WTC11 (cell line): ENCODE measurements around the gene CELF2. TPM values are rescaled to one million over a fixed set of nuclear protein-coding genes. Genes with fewer than 3 reads are reported as not detected.
A peak's percentile ranks its signal among the peaks of the same experiment; 100 is the strongest.

Experiments
- ATAC-seq: fragments of 200-7000 bp; cut with Tn5 transposase; 2 replicates; pipeline ENCODE4 v1.10.0; 2021; ENCODE audit warnings: mild to moderate bottlenecking, moderate library complexity
- CTCF ChIA-PET: fragments of 300-600 bp; sonication (Branson Sonifier 250); formaldehyde crosslinking; loops from one replicate; lab custom pipeline; 2021; ENCODE audit warnings: antibody characterized with exemption; lab: Charles Lee
- POLR2A ChIA-PET: fragments of 350-600 bp; sonication (Branson Sonifier 250); formaldehyde crosslinking; loops from one replicate; lab custom pipeline; 2021; ENCODE audit warnings: antibody characterized with exemption; lab: Charles Lee
- DNase-seq: peaks from one replicate; pipeline ENCODE4 v3.0.0; 2021; ENCODE audit warnings: low spot score
- H3K27ac Mint-ChIP-seq: 2 replicates; pipeline ENCODE4 v1.8.0; 2021; ENCODE audit warnings: mixed read lengths
- H3K27me3 Mint-ChIP-seq: 2 replicates; pipeline ENCODE4 v1.8.0; 2021; ENCODE audit warnings: low read depth, mild to moderate bottlenecking, moderate library complexity, mixed read lengths
- H3K36me3 Mint-ChIP-seq: 2 replicates; pipeline ENCODE4 v1.8.0; 2021; ENCODE audit warnings: mixed read lengths
- H3K4me1 Mint-ChIP-seq: 2 replicates; pipeline ENCODE4 v1.8.0; 2022; ENCODE audit warnings: mixed read lengths
- H3K4me3 Mint-ChIP-seq: 2 replicates; pipeline ENCODE4 v1.8.0; 2021; ENCODE audit warnings: mild to moderate bottlenecking, moderate library complexity, mixed read lengths
- H3K9me3 Mint-ChIP-seq: 2 replicates; pipeline ENCODE4 v1.8.0; 2021; ENCODE audit warnings: mixed read lengths
- CREM ChIP-seq: sonication (generic); formaldehyde crosslinking; IDR thresholded peaks from 2 replicates; pipeline ENCODE4 v1.8.1; 2022; ENCODE audit warnings: mild to moderate bottlenecking, missing genetic modification reagents, moderate library complexity
- ELF4 ChIP-seq: sonication (generic); formaldehyde crosslinking; IDR thresholded peaks from 2 replicates; pipeline ENCODE4 v1.8.1; 2022; ENCODE audit warnings: low read depth, mild to moderate bottlenecking, moderate library complexity, missing genetic modification reagents
- ETV6 ChIP-seq: sonication (generic); formaldehyde crosslinking; IDR thresholded peaks from 2 replicates; pipeline ENCODE4 v1.8.1; 2022; ENCODE audit warnings: mild to moderate bottlenecking, missing genetic modification reagents
- GRHL2 ChIP-seq: fragments of 250-450 bp; sonication (Bioruptor Pico); IDR thresholded peaks from 2 replicates; pipeline ENCODE4 v1.8.0; 2022; ENCODE audit warnings: mild to moderate bottlenecking, moderate library complexity; ENCODE audit not compliant: insufficient replicate concordance, severe bottlenecking
- MXD4 ChIP-seq: fragments of 250-450 bp; sonication (Bioruptor Pico); IDR thresholded peaks from 2 replicates; pipeline ENCODE4 v1.8.0; 2021; ENCODE audit warnings: mild to moderate bottlenecking, moderate library complexity, borderline replicate concordance
- NFYB ChIP-seq: sonication (generic); formaldehyde crosslinking; conservative IDR thresholded peaks from 2 replicates; pipeline ENCODE4 v1.8.0; 2022; ENCODE audit warnings: low read depth, missing genetic modification reagents
- NR2C2 ChIP-seq: sonication (generic); formaldehyde crosslinking; IDR thresholded peaks from 2 replicates; pipeline ENCODE4 v1.8.0; 2022; ENCODE audit warnings: mild to moderate bottlenecking, missing genetic modification reagents
- OVOL2 ChIP-seq: fragments of 250-450 bp; sonication (Bioruptor Pico); IDR thresholded peaks from 2 replicates; pipeline ENCODE4 v1.9.0; 2021; ENCODE audit warnings: mild to moderate bottlenecking, borderline replicate concordance
- PRRX2 ChIP-seq: fragments of 250-450 bp; sonication (Bioruptor Pico); IDR thresholded peaks from 2 replicates; pipeline ENCODE4 v1.8.0; 2021; ENCODE audit warnings: mild to moderate bottlenecking
- RORB ChIP-seq: fragments of 250-450 bp; sonication (Bioruptor Pico); IDR thresholded peaks from 2 replicates; pipeline ENCODE4 v1.9.0; 2021; ENCODE audit warnings: mild to moderate bottlenecking
- SOX15 ChIP-seq: fragments of 250-450 bp; sonication (Bioruptor Pico); IDR thresholded peaks from 2 replicates; pipeline ENCODE4 v1.9.0; 2021; ENCODE audit warnings: mild to moderate bottlenecking
- TEAD1 ChIP-seq: sonication (generic); formaldehyde crosslinking; IDR thresholded peaks from 2 replicates; pipeline ENCODE4 v1.8.0; 2022; ENCODE audit warnings: mild to moderate bottlenecking, missing genetic modification reagents
- ZBTB21 ChIP-seq: sonication (generic); formaldehyde crosslinking; IDR thresholded peaks from 2 replicates; pipeline ENCODE4 v1.8.1; 2023; ENCODE audit warnings: mild to moderate bottlenecking, missing genetic modification reagents, borderline replicate concordance
- ZNF423 ChIP-seq: fragments of 250-450 bp; sonication (Bioruptor Pico); IDR thresholded peaks from 2 replicates; pipeline ENCODE4 v2.1.2; 2022; ENCODE audit warnings: mild to moderate bottlenecking, moderate library complexity
- total RNA-seq: library from RNA; stranded (reverse); gene quantifications from 3 replicates; pipeline ENCODE4 v1.2.3, GENCODE V29; 2021
- TF ChIP-seq, protein P1 (sequence below): sonication (generic); formaldehyde crosslinking; IDR thresholded peaks from 2 replicates; pipeline ENCODE4 v1.8.1; 2022; ENCODE audit warnings: mild to moderate bottlenecking, moderate library complexity, missing genetic modification reagents
- TF ChIP-seq, protein P2 (sequence below): fragments of 200-600 bp; IDR thresholded peaks from 2 replicates; pipeline ENCODE4 v1.8.0; 2022; ENCODE audit warnings: antibody characterized with exemption
- TF ChIP-seq, protein P3 (sequence below): fragments of 250-450 bp; sonication (Bioruptor Pico); IDR thresholded peaks from 2 replicates; pipeline ENCODE4 v1.9.0; 2021; ENCODE audit warnings: mild to moderate bottlenecking
- TF ChIP-seq, protein P4 (sequence below): sonication (generic); formaldehyde crosslinking; IDR thresholded peaks from 2 replicates; pipeline ENCODE4 v1.8.1; 2023; ENCODE audit warnings: mild to moderate bottlenecking, moderate library complexity, missing genetic modification reagents
- TF ChIP-seq, protein P5 (sequence below): sonication (generic); formaldehyde crosslinking; conservative IDR thresholded peaks from 2 replicates; pipeline ENCODE4 v1.8.1; 2022; ENCODE audit warnings: mild to moderate bottlenecking, missing genetic modification reagents

Gene CELF2
- total RNA-seq, 1 experiment from 2014 or later = 24.6 TPM

DNA sequence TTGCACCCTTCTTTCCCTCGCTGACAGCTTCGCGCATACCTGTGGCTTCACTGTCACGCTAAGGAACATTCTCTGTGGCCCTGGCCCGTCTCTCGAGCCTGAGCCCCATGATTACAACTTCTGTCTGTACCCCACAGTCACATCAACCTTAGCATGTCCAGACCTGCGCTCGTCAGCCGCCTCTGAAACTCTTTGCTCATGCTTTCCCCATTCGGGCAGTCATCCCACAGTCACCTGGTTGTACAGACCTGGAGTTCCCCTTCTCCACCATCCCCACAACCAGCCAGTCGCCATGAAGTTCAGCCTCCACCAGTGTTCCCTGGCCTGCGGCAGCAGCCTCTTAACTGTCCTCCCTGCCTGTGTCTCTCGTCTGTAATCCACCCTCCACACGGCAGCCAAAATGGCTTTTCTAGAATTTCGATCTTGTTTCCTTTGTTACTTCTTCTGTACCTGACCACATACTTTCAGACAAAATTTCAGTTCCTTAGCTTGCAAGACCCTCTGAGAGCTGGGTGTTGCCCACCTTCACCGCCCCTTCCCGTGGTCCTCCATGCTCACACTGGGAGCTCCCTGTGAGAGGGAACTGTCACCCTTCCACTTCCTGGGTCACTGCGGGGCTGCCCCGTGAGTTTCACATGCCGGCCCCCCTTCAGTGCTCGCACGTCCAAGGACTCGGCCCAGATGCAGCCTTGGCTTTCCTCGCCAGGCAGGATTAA lies 229.2 kb downstream of the CELF2 start (continued):
- no peak for TF ChIP-seq ETV6 (CRISPR knock-in tag)
- no peak for TF ChIP-seq NR2C2 (CRISPR knock-in tag)
- TF ChIP-seq, protein P1, sequence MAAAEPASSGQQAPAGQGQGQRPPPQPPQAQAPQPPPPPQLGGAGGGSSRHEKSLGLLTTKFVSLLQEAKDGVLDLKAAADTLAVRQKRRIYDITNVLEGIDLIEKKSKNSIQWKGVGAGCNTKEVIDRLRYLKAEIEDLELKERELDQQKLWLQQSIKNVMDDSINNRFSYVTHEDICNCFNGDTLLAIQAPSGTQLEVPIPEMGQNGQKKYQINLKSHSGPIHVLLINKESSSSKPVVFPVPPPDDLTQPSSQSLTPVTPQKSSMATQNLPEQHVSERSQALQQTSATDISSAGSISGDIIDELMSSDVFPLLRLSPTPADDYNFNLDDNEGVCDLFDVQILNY = no peak
- TF ChIP-seq, protein P2, sequence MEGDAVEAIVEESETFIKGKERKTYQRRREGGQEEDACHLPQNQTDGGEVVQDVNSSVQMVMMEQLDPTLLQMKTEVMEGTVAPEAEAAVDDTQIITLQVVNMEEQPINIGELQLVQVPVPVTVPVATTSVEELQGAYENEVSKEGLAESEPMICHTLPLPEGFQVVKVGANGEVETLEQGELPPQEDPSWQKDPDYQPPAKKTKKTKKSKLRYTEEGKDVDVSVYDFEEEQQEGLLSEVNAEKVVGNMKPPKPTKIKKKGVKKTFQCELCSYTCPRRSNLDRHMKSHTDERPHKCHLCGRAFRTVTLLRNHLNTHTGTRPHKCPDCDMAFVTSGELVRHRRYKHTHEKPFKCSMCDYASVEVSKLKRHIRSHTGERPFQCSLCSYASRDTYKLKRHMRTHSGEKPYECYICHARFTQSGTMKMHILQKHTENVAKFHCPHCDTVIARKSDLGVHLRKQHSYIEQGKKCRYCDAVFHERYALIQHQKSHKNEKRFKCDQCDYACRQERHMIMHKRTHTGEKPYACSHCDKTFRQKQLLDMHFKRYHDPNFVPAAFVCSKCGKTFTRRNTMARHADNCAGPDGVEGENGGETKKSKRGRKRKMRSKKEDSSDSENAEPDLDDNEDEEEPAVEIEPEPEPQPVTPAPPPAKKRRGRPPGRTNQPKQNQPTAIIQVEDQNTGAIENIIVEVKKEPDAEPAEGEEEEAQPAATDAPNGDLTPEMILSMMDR = no peak
- TF ChIP-seq MXD4 (CRISPR knock-in tag) = no peak
- no peak for TF ChIP-seq ELF4 (CRISPR knock-in tag)
- no peak for TF ChIP-seq SOX15 (CRISPR knock-in tag)

DNA sequence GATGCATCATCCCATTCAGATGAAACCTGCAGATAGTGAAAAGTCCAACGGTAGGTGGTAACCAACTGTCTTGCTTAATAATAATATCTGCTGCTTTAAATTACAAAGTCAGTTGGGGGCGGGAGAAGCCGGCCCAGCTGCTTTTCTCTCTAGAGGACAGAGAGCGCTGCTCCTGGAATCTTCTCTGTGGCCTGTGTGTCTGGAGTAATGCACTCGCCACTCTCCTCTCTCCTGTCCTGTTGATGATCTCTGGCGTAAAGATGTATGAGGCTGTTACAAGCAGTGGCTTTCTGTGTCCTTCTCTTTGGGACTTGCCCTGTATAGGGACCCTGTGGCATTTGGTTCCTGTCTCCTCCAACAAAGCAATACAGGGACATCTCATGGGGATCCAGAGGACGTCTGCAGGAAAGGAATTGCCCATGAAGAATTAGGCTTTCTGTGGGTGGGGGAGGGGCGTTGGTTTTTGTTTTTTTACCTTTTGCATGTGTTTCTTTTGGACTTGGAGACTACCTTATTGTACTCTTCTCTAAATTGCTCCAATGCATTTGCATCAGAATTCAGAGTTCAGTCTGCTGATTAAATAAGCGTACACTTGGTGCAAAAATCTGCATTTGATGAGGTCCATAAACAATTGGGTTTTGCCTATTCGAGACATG lies 231.6 kb downstream of the CELF2 start:
- Mint-ChIP-seq H3K9me3 (no peaks in the 10 kb centered on the region), H3K4me3 (no peak overlapping the region), H3K36me3 (no peaks in the 10 kb centered on the region), H3K4me1 (peaks cover 12% of the 10 kb centered on the region), H3K27me3 (no peaks in the 10 kb centered on the region), H3K27ac (0 out of 2 replicates have a peak overlapping the region, but pooled peaks have one; percentile 1)
- DNase-seq (no peak), ATAC-seq (peak; percentile 62)
- TF ChIP-seq TEAD1 (CRISPR knock-in tag) = no peak
- no peak for TF ChIP-seq OVOL2 (CRISPR knock-in tag)
- TF ChIP-seq ZBTB21 = no peak
- no peak for TF ChIP-seq PRRX2 (CRISPR knock-in tag)
- TF ChIP-seq, protein P3, sequence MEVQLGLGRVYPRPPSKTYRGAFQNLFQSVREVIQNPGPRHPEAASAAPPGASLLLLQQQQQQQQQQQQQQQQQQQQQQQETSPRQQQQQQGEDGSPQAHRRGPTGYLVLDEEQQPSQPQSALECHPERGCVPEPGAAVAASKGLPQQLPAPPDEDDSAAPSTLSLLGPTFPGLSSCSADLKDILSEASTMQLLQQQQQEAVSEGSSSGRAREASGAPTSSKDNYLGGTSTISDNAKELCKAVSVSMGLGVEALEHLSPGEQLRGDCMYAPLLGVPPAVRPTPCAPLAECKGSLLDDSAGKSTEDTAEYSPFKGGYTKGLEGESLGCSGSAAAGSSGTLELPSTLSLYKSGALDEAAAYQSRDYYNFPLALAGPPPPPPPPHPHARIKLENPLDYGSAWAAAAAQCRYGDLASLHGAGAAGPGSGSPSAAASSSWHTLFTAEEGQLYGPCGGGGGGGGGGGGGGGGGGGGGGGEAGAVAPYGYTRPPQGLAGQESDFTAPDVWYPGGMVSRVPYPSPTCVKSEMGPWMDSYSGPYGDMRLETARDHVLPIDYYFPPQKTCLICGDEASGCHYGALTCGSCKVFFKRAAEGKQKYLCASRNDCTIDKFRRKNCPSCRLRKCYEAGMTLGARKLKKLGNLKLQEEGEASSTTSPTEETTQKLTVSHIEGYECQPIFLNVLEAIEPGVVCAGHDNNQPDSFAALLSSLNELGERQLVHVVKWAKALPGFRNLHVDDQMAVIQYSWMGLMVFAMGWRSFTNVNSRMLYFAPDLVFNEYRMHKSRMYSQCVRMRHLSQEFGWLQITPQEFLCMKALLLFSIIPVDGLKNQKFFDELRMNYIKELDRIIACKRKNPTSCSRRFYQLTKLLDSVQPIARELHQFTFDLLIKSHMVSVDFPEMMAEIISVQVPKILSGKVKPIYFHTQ (CRISPR knock-in tag) = no peak
- TF ChIP-seq, protein P4, sequence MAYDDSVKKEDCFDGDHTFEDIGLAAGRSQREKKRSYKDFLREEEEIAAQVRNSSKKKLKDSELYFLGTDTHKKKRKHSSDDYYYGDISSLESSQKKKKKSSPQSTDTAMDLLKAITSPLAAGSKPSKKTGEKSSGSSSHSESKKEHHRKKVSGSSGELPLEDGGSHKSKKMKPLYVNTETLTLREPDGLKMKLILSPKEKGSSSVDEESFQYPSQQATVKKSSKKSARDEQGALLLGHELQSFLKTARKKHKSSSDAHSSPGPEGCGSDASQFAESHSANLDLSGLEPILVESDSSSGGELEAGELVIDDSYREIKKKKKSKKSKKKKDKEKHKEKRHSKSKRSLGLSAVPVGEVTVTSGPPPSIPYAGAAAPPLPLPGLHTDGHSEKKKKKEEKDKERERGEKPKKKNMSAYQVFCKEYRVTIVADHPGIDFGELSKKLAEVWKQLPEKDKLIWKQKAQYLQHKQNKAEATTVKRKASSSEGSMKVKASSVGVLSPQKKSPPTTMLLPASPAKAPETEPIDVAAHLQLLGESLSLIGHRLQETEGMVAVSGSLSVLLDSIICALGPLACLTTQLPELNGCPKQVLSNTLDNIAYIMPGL (CRISPR knock-in tag) = no peak
- TF ChIP-seq, protein P1 = no peak
- TF ChIP-seq CREM (CRISPR knock-in tag) = no peak
- POLR2A ChIA-PET = no interaction called here
- CTCF ChIA-PET = no interaction called here

DNA sequence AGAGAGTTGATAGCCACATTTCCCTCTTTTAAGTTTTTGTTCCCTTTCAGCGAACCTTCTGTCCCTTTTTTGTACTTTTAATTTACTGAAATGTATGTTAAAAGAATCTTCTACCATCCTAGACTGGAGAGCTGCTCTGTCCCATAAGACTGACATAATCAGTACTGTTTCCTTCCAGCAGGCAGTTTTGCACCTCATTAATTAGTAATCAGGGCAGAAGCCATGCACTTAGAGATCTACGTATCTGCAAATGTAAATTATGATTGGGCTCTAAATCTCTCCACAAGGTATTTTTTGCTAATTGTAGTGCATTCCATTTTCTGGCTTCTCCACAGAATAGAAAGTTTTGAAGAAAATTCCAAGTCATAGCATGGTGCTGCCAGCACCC lies 232.1 kb downstream of the CELF2 start:
- Mint-ChIP-seq H3K27me3 (no peaks in the 10 kb centered on the region), H3K4me3 (no peak overlapping the region), H3K9me3 (no peaks in the 10 kb centered on the region), H3K27ac (no peak overlapping the region), H3K4me1 (peaks cover 12% of the 10 kb centered on the region), H3K36me3 (no peaks in the 10 kb centered on the region)
- DNase-seq = no peak
- ATAC-seq = no peak
- ChIA-PET POLR2A (no interaction called here), CTCF (no interaction called here)
- TF ChIP-seq, protein P1 = no peak
- TF ChIP-seq, protein P5, sequence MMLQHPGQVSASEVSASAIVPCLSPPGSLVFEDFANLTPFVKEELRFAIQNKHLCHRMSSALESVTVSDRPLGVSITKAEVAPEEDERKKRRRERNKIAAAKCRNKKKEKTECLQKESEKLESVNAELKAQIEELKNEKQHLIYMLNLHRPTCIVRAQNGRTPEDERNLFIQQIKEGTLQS = no peak
- no peak for TF ChIP-seq NFYB (CRISPR knock-in tag)
- TF ChIP-seq ZNF423 (CRISPR knock-in tag) = no peak
- no peak for TF ChIP-seq RORB (CRISPR knock-in tag)
- TF ChIP-seq GRHL2 (CRISPR knock-in tag) = no peak
- TF ChIP-seq MXD4 (CRISPR knock-in tag) = no peak
